GM19372 (cell line): ENCODE measurements around the gene NUP62.

Source experiments
- ATAC-seq: cut with Tn5 transposase; IDR thresholded peaks from one replicate; pipeline ENCODE4 v1.9.1; 2021; ENCODE audit warnings: mild to moderate bottlenecking, low read depth, moderate library complexity; ENCODE audit not compliant: unreplicated experiment

Gene NUP62

DNA sequence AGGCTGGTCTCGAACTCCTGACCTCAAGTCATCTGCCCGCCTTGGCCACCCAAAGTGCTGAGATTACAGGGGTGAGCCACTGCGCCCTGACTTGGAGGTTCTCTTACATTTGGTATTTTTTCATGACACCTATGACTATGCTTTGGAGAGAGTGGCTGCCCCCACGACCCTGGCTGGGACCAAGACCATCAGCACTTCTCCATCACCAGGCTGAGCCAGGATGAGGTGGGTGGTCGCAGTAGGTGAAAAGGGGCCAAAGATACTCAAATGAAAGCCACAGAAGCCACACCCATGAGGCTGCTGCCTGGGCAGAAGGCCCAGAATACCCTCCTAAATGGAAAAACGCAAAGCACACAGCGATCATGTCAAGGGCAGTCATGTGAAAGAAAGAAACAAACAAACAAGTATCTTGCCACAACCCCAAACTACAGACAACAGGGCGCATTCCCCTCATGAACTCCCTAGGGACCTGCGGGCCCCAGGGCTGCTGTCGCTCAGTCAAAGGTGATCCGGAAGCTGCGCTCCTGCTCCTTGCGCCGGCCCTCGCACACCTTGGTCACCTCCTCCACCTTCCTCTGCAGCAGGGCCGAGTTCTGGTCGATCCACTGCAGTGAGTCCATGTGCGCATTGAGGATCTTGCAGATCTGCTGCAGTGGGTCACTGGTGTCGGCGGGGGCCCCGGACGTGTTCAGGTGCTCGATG is 21.4 kb downstream of the NUP62 start:
- ATAC-seq, result no peak

DNA sequence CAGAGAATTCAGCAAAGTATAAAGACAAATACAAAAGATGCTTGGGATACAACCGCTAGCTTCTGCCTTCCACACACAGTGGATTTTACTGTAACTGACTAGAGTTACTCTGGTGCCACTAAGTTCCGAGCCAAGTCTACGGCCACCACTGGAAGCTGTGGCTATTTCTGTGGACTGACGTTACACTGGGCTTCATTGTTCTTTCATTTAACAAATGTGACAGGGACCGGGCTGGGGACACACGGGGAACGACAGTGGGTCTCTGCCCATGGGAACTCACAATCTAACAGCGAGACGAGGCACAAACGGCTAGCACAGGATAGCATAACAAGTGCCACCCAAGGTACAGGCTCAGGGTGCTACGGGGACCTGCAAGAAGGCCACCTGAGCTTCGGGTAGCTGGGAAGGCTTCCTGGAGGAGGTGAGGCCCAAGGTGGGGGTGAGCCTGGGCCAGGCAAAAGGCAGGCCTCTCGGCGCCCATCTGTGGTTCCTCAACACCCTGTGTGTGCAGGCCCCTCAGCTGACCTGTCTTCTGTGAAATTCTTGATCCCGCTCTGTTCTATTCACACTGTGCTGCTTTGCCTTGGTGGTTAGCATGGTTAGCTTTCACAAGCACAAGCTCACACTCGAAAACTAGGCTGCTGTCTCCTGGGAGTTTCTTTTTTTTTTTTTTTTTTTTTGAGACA is 22.3 kb downstream of the NUP62 start:
- ATAC-seq, result no peak

DNA sequence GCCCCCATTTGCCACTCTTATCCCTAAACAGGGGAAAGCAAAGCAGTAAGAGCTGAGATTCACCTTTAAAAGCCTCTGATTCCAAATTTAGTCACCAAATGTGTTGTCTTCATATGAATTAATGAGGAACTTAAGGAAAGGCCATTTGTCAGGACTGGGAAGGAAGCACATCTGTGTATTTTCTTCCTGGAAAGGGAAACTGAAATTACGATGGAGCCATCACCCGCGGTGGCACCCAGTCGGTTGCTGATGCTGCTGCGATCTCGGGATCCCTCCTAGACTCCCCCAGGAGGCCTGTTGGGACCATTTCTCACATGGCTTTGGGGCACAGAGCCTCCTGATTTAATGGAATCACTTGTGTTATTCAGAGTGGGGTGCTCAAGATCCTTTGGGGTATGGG is 25.2 kb downstream of the NUP62 start:
- ATAC-seq, result no peak

DNA sequence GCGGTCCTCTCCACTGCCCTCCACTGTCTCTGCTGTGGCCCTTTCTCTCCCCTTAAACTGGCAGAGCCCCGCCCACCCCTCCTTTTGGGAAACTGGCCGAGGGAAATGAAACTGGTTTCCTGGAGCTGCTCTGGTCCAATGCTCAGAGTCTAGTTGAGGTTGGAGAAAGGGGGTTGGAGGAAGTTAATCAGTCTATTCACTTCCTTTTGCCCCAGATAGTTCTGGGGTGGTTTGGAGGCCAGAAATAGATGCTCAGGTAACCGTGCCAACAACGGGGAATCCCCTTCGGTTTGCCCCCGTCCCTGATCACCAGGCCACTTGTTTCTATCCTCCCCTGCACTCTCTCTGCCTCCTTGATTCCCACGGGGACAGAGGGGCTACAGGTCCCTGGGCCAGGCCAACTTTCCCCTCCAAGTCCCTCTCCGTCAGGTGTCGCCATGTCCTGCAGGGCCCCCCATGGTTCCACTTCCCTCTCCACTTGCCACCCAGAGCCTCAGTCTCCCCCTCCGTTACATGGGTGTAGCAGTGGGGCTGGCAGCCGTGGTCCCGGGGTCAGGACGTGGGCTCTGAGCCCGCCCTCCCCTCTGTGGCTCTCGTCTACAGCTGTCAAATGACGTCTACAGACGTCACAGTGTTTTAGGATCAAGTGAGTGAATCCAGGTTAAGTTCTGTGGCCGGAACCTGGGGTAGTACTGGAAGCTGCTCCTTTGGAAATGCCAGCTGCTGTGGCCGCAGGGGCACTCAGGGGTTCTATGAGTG is 32.3 kb downstream of the NUP62 start, which contains the start of gene IL4I1:
TSS of gene IL4I1 (minus strand) at position 25 of the 759 bp plus-strand sequence. CDS start 727 bp downstream, outside the sequence.
- ATAC-seq, result no peak

DNA sequence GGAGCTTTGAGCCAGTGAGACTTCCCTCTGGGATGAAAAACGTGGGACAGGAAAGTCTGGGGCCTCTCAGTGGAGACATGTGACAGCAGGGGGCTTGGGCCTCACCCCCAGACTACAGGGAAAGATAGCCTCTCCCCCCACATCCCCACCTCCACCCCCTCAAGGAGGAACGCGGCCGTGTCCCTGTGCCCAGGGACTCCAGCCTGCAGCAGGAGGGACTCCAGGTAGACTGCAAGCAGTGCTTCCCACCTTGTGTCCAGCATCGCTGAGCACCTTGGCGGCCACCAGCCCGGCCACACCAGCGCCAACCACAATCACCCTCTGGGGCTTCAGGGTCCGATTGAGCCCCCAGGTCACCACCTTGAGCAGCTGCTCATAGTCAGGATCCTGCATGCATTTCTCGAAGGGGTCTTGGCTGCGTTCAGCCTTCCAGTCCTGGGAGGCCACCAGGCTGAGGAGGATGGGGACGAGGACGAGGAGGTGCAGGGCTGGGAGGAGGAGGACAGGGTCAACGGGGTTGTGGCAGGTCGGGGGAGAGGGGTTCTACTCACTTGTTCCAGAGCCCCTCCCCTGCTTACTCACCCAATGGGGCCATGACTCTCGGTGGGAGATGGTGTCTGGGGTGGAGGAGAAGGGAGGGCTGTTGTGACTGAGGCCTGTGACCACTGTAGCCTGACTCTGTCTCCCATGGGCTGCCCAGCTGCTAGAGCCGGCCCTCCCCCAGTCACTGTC is 33.6 kb downstream of the NUP62 start:
- ATAC-seq, result no peak

DNA sequence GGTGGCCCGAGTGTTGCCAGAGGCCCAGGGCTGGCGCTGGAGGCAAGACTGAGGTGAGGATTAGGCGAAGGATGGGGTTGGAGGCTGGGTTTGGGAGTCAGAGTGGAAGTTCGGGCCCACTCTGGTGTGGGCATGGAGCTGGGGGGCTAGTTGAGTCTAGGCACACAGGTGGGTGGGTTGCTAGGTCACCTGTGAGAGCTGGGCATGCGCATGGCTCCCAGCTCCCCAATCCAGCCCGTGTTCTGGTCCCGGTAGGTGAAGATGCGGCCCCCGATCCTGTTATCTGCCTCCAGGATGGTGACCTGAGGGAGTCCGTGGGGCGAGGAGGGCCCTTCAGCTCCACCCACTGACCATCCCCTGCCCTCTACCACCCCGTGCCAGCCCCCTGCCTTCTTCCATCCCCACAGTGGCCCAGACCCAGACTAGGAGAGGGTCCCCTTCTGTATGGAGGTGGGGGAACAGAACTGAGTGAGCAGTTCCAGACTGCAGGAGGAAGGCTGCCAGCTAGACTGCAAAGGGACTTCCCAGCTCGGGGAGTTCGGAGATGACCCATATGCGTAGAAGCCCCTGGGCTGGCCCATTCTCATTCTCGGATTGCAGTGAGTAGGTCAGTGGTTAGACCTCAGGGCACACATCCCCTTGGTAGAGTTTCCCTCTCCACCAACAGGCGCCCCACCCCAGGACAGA is 34.3 kb downstream of the NUP62 start:
- ATAC-seq, result no peak

DNA sequence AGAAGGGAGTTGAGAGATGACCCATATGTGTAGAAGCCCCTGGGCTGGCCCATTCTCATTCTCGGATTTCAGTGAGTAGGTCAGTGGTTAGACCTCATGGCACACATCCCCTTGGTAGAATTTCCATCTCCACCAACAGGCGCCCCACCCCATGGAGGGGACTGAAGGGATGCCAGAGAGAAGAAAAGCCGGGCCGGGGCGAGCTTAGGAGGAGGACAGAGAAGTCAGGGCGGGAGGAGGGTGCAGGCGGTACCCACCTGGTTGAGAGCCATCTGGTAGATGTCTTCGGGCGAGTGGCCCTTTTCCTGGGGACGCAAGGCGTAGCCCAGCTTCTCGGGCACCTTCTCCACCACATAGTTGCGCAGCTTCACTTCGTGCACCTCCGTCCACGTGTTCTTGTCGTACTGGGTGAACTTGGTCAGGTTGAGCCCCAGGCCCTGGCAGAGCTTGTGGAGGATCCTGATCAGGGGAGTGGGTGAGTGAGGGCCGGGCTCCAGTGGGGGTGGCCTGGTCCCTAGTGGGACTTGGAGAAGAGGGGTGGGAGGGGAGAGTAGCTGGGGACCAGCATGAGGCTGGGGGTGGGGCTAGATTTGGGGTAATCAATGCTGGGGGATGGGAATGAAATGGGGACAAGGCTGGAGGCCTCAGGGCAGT is 35.2 kb downstream of the NUP62 start:
- ATAC-seq, result no peak

DNA sequence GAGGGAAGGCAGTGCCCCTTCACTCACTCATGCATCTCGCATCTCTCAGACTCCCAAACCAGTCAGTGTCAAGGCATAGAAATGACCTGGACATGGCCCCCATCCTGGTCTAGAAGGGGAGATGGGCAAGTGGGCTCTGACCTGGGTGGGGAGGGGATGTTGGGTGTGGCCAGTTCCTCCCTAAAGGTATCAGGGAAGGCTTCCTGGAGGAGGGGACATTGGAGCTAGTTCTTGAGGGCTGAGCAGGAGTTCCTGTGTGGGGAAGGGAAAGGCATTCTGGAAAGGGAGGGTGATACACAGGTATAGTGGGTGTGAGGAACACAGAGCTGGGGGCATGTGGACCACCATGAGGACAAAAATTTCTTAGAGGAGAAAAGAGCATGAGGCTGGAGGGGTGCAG is 36.6 kb downstream of the NUP62 start:
- ATAC-seq, result no peak

DNA sequence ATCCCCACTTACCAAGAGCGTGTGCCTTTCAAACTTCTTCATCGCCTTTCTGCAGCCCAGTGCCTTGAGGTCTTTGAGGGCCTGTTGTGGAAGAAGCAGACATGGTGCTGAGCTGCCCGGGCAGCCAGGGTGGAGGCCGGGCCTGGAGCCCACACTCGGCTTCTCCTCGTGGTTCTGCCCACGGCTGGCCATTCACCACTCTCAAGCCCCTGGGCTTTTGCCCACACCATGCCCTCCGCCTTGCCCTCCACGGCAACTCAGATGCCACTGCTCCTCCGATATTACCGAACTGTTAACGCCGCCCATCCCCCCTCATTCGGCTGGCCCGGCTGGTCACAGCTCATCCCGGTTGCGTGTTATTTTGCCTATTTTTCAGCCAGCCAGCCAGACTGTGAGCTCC is 37.9 kb downstream of the NUP62 start:
- no peak for ATAC-seq

DNA sequence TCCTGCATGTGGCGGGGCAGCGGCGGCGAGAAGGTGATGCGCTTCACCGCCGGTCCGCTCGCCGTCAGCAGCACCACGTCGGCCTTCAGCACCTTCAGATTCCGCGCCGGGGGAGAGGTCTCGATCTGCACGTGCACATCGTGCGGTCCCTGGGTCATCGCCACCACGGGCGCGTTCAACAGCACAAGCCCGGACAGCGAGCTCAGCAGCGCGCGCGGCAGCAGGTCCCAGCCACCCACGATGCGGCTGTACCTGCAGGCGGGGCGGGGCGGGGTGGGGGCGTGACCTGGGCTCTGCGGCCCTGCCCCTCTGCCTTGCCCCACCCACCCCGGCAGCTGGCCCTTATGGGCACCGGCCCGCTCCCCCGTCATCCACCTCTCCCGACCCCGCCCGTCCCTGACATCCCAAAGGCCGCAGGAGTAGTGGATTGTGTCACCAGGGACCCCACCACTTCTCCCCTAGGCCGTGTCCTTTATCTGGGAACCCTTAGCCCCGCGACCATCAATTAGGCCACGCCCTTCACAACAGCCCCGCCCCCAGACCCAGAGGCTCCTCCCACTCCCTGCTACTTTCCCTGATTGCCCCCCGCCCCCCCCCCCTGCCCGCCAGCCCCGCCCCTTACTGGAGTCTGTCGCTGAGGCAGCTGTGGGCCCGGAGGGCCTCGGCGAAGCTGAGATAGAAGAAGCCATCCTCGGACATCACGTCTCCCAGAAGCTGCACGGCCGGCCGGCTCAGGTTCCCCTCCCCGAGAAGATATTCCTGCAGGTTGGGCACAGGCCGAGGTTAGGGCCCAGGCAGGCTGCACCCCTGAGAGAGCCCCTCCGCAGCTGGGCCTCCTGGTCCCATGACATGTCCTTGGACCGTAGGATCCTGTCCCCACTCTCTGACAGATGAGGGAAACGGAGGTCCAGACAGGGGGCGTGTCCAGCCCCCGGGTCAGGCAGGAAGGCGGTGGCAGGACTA is 38.7 kb downstream of the NUP62 start:
- no peak for ATAC-seq

DNA sequence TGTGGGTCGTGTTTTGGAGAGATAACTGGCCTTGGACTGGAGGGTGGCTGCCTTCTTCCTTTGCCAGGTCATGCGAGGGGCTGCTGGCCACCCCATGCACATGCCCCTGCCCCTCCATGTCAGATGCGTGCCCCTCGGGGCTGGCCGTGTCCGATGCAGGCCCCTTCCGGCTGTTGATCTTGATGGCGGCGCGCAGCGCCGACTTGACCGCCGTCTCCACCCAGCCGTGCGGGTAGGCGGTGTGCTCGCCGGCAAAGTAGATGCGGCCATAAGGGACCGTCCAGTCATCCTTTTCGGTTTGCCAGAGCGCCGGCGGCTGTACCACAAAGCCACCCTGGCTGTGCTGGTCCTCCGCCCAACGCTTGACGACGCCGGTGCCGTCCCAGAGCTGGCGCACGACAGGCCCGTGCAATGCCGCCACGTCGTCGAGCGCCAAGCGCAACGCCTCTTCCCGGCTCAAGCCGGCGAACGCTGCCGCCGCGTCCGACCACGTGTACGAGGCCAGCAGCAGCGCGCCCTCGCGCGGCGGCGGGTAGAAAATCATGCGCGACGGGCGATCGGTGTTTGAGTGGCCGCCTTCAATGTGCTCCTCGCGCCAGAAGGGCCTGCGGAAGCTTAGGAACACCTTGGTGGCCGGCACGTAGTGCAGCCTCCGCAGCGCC is 39.5 kb downstream of the NUP62 start:
- ATAC-seq, result no peak

DNA sequence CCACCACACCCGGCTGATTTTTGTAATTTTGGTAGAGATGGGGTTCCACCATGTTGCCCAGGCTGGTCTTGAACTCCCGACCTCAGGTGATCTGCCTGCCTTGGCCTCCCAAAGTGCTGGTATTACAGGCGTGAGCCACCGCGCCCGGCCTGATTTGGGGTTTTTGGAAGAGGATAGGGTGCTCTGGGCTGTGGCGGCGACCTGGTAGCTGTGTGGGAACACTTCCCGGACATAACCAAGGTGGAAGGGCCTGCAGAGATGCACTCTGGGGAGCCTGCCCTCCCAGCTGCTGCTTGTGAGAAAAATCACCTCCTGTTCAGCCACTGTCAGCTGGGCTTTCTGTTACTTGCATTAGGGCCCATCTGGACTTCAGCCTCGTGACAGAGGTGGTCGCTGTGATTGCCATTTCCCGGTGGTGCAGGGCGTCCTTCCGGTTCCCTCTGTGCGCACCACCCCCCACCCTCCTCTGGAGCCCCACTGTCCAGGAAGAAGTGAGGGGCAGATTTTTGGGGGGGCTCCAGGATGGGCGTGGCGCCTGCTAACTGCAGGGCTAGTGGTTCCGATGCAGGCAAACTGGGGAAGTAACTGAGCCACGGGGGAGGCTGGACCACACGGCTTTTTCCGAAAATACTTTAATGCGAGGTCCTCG is 40.1 kb downstream of the NUP62 start:
- no peak for ATAC-seq

DNA sequence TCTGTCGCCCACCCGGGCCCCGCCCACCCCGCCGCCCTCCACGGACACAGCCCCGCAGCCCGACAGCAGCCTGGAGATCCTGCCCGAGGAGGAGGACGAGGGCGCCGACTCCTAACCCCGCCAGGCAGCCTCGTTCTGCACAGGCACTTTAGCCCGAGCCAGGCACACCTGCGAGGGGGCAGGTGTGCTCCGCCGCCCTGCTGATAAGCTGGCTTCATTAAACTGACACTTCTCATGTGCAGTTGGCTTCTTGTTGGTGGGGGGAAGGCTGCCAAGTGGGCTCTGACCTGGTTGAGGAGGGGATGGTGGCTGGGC is 40.8 kb downstream of the NUP62 start:
- ATAC-seq, result no peak

DNA sequence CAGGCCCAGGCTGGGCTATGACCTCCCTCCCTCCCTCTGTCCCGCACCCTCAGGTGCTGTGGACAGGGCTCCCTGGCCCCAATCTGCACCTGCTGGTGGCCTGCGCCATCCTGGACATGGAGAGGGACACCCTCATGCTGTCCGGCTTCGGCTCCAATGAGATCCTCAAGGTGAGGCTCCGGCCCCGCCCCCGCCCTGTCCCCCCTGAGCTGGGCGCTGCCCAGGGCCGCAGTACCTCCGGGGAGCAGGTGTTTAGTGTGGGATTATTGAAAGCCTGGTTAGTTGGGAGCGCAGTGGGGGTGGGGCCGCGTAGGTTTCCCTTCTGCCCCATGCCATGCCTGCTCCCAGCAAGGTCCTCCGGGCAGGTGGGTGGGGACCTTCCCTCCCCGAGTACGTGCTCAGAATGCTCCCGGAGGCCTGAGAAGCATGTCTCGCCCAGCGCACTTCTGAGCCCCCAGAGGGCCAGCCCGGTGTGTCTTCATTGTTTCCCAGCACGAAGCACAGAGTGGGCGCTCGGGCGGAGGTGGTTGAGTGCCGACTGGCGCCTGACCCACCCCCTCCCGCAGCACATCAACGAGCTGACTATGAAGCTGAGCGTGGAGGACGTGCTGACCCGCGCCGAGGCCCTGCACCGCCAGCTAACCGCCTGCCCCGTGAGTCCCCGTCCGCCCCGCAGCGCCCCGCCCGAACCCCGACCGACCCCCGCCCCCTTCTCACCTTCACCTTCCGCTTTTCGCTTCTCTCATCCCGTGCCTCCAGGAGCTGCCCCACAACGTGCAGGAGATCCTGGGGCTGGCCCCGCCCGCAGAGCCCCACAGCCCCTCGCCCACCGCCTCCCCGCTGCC is 41.4 kb downstream of the NUP62 start:
- ATAC-seq, result no peak

DNA sequence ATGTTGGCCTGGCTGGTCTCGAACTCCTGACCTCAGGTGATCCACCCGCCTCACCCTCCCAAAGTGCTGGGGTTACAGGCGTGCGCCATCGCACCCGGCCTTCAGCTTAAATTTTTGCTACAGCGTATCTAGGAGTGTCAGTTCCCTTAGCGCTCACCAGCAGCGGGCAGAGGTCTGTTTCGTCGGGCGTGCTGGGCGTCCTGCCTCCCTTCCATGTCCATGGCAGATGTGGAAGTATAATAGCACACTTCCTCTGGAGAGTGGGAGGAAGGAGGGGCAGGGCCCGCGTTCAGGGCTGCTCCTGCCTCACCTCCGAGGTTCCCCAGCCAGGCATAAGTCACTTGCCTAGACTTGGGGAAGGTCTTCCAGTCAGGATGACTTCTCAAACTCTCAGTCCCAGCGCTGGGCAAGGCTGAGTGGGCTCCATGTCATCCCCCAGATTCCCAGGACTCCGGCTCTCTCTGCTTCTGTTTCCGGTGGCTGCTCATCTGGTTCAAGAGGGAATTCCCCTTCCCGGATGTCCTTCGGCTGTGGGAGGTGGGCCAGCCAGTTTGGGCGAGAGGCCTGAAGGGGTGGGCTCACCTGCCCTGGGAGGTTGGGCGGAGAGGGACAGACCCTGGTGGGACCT is 42.2 kb downstream of the NUP62 start:
- no peak for ATAC-seq

DNA sequence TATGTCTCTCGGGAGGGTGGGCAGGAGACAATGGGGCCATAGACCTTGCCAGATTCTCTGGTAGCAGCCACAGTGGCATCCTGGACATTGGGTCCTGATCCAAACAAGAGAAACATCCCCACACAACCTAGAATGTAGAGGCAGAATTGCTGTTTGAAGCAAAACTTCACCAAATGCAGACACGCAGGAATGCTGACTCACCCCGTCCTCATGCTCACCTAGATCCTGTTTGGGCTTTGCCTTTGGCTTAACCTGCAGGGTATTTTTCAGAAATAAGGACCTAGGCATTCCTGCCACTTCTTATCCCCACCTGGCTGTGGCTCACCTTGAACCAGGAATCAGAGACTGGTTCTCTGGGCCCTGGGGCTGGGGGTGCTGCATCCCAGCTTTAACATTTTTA is 44.5 kb downstream of the NUP62 start:
- ATAC-seq, result no peak
